ENCODE data around the gene OSTF1.

DNA sequence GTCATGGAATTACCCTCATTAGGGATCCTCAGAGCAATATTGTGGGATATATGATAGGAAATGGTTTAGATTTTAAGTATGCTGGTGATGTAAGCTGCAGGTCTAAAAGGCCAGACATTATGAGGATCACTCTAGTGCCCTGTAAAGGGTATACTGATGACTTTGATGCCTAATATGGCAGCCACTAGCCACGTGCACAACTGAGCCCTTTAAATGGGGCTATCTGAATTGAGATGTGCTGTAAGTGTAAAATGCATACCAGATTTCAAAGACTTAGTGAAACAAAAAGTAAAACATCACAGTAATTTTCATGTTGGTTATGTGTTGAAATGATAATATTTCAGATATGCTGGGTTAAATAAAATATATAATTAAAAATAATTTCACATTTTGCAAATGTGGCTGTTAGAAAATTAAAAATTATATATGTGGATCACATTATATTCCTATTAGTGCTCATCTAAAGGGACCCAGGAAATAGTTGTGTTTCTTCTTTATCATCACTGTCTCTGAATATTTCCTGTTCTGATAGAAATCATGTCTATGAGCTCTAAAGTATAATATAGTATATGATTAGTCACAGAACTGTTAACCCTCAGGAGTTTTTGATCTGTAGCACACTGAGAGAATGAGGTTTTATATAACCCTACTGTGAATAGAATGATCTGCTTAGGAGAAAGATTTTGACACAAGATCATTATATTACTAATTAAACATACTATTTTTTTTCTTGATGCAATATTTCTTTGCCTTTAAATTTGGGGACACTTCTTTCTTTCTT is 50.1 kb downstream of the OSTF1 start:
- TF ChIP-seq, protein P1, sequence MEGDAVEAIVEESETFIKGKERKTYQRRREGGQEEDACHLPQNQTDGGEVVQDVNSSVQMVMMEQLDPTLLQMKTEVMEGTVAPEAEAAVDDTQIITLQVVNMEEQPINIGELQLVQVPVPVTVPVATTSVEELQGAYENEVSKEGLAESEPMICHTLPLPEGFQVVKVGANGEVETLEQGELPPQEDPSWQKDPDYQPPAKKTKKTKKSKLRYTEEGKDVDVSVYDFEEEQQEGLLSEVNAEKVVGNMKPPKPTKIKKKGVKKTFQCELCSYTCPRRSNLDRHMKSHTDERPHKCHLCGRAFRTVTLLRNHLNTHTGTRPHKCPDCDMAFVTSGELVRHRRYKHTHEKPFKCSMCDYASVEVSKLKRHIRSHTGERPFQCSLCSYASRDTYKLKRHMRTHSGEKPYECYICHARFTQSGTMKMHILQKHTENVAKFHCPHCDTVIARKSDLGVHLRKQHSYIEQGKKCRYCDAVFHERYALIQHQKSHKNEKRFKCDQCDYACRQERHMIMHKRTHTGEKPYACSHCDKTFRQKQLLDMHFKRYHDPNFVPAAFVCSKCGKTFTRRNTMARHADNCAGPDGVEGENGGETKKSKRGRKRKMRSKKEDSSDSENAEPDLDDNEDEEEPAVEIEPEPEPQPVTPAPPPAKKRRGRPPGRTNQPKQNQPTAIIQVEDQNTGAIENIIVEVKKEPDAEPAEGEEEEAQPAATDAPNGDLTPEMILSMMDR (IDR thresholded peaks at IDR 0.05; ENCODE audit: insufficient read depth, low read length, poor library complexity, severe bottlenecking) = no peak
- no peak for TF ChIP-seq EZH2phosphoT487 (conservative IDR thresholded peaks at IDR 0.05; ENCODE audit: low read length)
